Vagina (tissue), 2 donors: ENCODE measurements around the gene GGTLC1. TPM values are rescaled to one million over a fixed set of nuclear protein-coding genes. Genes with fewer than 3 reads are reported as not detected.

Source experiments
- DNase-seq, 2 donors: peaks; one replicate each; pipeline ENCODE4 v3.0.0-alpha.2; 2017; ENCODE audit errors: extremely low spot score in 2 of 2
- H3K27ac ChIP-seq: fragments of 200-600 bp; sonication (generic); one replicate; pipeline ENCODE4 v1.5.1; 2019
- H3K27me3 ChIP-seq: fragments of 200-600 bp; sonication (generic); one replicate; pipeline ENCODE4 v1.5.1; 2019
- H3K36me3 ChIP-seq, 2 donors: fragments of 200-600 bp; sonication (generic); one replicate each; pipeline ENCODE4 v1.5.1; 2017 to 2019
- H3K4me1 ChIP-seq: fragments of 200-600 bp; sonication (generic); one replicate; pipeline ENCODE4 v1.5.1; 2019
- H3K4me3 ChIP-seq, 2 donors: fragments of 200-600 bp; sonication (generic); 1 replicate in 1 of 2; 2 replicates in 1 of 2; pipeline ENCODE4 v1.5.1; 2016 to 2019
- H3K9me3 ChIP-seq: fragments of 200-600 bp; sonication (generic); one replicate; pipeline ENCODE4 v1.5.1; 2019
- CTCF ChIP-seq, 3 experiments: fragments of 450-650 bp in 2 of 3; fragments of 200-600 bp in 1 of 3; sonication (generic) in 1 of 3; IDR thresholded peaks; one replicate each; pipeline ENCODE4 v1.5.1; 2017 to 2019; ENCODE audit warnings: antibody characterized with exemption in 3 of 3, mild to moderate bottlenecking in 2 of 3, moderate library complexity in 2 of 3
- POLR2A ChIP-seq, 2 donors: fragments of 450-650 bp; IDR thresholded peaks; one replicate each; pipeline ENCODE4 v1.6.1; 2017; ENCODE audit warnings: antibody characterized with exemption in 2 of 2, mild to moderate bottlenecking in 2 of 2, moderate library complexity in 2 of 2
- POLR2AphosphoS5 ChIP-seq, 2 donors: sonication (generic); formaldehyde crosslinking; IDR thresholded peaks; one replicate each; pipeline ENCODE4 v1.9.0; 2017; ENCODE audit warnings: antibody characterized with exemption in 2 of 2, mild to moderate bottlenecking in 2 of 2, low read depth in 1 of 2; ENCODE audit not compliant: insufficient read depth in 1 of 2
- intact Hi-C: fragments of 100-400 bp; cut with DNase I; formaldehyde crosslinking; loops from one replicate; pipeline ENCODE4 v1.15.1; 2023
- total RNA-seq: library from RNA; depleted of rRNA; stranded (reverse); fragments of >200 nt; gene quantifications from one replicate; pipeline ENCODE4 v1.2.3, GENCODE V29; 2016

The GGTLC1 gene
- total RNA-seq, 1 donor from 2014 or later: not detected

GRCh38 chr20:23943304-23943703 is 45.3 kb downstream of the GGTLC1 start:
- no peaks in the 10 kb centered on the region for H3K9me3 ChIP-seq
- no peak for TF ChIP-seq POLR2A (IDR thresholded peaks at IDR 0.05)
- no peak for TF ChIP-seq CTCF (IDR thresholded peaks at IDR 0.05)
- no peak for TF ChIP-seq POLR2AphosphoS5 (IDR thresholded peaks at IDR 0.05; ENCODE audit: insufficient read depth in 1 of 2, low read depth in 1 of 2)
- intact Hi-C loops: no loop called here
- H3K36me3 ChIP-seq: no peaks in the 10 kb centered on the region
- no peak for DNase-seq
- no peak overlapping the region for H3K27ac ChIP-seq
- H3K4me1 ChIP-seq: no peaks in the 10 kb centered on the region
- H3K27me3 ChIP-seq: no peaks in the 10 kb centered on the region
- no peak overlapping the region for H3K4me3 ChIP-seq

- Histone ChIP-seq H3K27me3 (no peaks in the 10 kb centered on the region), H3K4me1 (no peaks in the 10 kb centered on the region), H3K36me3 (no peaks in the 10 kb centered on the region), H3K27ac (no peak overlapping the region), H3K4me3 (no peak overlapping the region), H3K9me3 (no peaks in the 10 kb centered on the region)
- no peak for TF ChIP-seq POLR2A (IDR thresholded peaks at IDR 0.05)
- TF ChIP-seq CTCF (IDR thresholded peaks at IDR 0.05): no peak
- intact Hi-C loops: no loop called here
- no peak for DNase-seq
Measured at GRCh38 chr20:23939641-23940040, 48.9 kb downstream of the GGTLC1 start.

GRCh38 chr20:23939063-23939462 is 49.5 kb downstream of the GGTLC1 start:
- intact Hi-C loops: no loop called here

GRCh38 chr20:23938118-23938438 is 50.5 kb downstream of the GGTLC1 start:
- intact Hi-C loops: no loop called here
- Histone ChIP-seq H3K27me3 (no peaks in the 10 kb centered on the region), H3K9me3 (no peaks in the 10 kb centered on the region), H3K4me1 (no peaks in the 10 kb centered on the region), H3K27ac (no peak overlapping the region), H3K4me3 (no peak overlapping the region), H3K36me3 (no peaks in the 10 kb centered on the region)
- TF ChIP-seq CTCF (IDR thresholded peaks at IDR 0.05): no peak
- no peak for TF ChIP-seq POLR2A (IDR thresholded peaks at IDR 0.05)
- no peak for TF ChIP-seq POLR2AphosphoS5 (IDR thresholded peaks at IDR 0.05; ENCODE audit: insufficient read depth in 1 of 2, low read depth in 1 of 2)
- DNase-seq: no peak

More at GRCh38 chr20:23939063-23939462, 49.5 kb downstream of the GGTLC1 start:
- Histone ChIP-seq H3K27me3 (no peaks in the 10 kb centered on the region), H3K27ac (no peak overlapping the region), H3K4me1 (no peaks in the 10 kb centered on the region), H3K36me3 (no peaks in the 10 kb centered on the region), H3K9me3 (no peaks in the 10 kb centered on the region), H3K4me3 (no peak overlapping the region)
- no peak for DNase-seq
- TF ChIP-seq CTCF (IDR thresholded peaks at IDR 0.05): no peak
- TF ChIP-seq POLR2AphosphoS5 (IDR thresholded peaks at IDR 0.05; ENCODE audit: insufficient read depth in 1 of 2, low read depth in 1 of 2): no peak
- TF ChIP-seq POLR2A (IDR thresholded peaks at IDR 0.05): no peak

- no peaks in the 10 kb centered on the region for H3K9me3 ChIP-seq
- no peaks in the 10 kb centered on the region for H3K27me3 ChIP-seq
- TF ChIP-seq POLR2A (IDR thresholded peaks at IDR 0.05) (no peak), CTCF (IDR thresholded peaks at IDR 0.05) (peak; percentile 38 to 73 (median 67)), POLR2AphosphoS5 (IDR thresholded peaks at IDR 0.05; ENCODE audit: insufficient read depth in 1 of 2, low read depth in 1 of 2) (no peak)
- no peak overlapping the region for H3K27ac ChIP-seq
- no peak for DNase-seq
- no peaks in the 10 kb centered on the region for H3K36me3 ChIP-seq
- intact Hi-C loops: no loop called here
- no peaks in the 10 kb centered on the region for H3K4me1 ChIP-seq
- no peak overlapping the region for H3K4me3 ChIP-seq
Measured at GRCh38 chr20:23937303-23938117, 51.1 kb downstream of the GGTLC1 start.
